Measurements from ENCODE around the gene CACHD1. TPM values are rescaled to one million over a fixed set of nuclear protein-coding genes. Genes with fewer than 3 reads are reported as not detected.

The CACHD1 gene
- total RNA-seq, 1 donor from 2014 or later = 12.1 TPM

GRCh38 chr1:64594446-64594845 is 124.5 kb downstream of the CACHD1 start:
- no peaks in the 10 kb centered on the region for H3K36me3 ChIP-seq (ENCODE audit: control insufficient read depth, insufficient read depth, low read length)
- no peak for DNase-seq (ENCODE audit: low read depth)
- H3K4me3 ChIP-seq (ENCODE audit: low read depth, low read length) = no peak overlapping the region
- TF ChIP-seq, protein P1, sequence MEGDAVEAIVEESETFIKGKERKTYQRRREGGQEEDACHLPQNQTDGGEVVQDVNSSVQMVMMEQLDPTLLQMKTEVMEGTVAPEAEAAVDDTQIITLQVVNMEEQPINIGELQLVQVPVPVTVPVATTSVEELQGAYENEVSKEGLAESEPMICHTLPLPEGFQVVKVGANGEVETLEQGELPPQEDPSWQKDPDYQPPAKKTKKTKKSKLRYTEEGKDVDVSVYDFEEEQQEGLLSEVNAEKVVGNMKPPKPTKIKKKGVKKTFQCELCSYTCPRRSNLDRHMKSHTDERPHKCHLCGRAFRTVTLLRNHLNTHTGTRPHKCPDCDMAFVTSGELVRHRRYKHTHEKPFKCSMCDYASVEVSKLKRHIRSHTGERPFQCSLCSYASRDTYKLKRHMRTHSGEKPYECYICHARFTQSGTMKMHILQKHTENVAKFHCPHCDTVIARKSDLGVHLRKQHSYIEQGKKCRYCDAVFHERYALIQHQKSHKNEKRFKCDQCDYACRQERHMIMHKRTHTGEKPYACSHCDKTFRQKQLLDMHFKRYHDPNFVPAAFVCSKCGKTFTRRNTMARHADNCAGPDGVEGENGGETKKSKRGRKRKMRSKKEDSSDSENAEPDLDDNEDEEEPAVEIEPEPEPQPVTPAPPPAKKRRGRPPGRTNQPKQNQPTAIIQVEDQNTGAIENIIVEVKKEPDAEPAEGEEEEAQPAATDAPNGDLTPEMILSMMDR (IDR thresholded peaks at IDR 0.05; ENCODE audit: insufficient read depth, low read length, poor library complexity, severe bottlenecking) = no peak
- H3K27me3 ChIP-seq (ENCODE audit: control insufficient read depth, insufficient read depth, low read length) = no peaks in the 10 kb centered on the region

DNA sequence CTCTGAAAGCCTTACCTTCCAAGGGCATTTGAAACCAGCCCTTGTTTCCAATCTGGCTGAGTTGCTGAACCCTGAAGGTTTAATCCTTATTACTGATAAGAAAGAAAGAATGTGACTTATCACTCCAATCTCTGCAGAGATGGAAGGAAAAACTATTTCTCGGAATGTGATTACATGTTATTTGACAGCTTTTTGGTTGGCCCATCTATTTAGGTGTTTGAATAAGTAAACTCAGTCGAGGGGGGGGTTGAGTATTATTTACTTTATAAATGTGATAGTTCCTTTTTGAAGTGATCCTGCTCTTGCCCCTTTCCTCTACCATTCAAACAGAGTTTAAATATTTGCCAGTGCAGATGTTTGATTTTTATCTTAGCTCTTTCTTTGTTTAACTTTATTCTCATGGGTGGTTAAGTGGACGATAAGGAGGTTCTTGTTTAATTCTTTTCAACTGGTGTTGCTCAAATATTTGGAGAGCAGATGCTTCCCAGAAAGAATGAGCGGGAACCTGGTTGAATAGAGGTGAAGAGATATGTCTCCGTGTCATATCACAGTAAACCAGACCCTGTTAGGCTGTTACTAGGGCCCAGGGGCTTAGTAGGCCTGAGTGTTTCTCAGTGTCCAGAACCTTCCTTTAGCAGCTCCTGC is 126.1 kb downstream of the CACHD1 start:
- TF ChIP-seq, protein P1 (IDR thresholded peaks at IDR 0.05; ENCODE audit: insufficient read depth, low read length, poor library complexity, severe bottlenecking) = no peak
- Histone ChIP-seq H3K4me3 (ENCODE audit: low read depth, low read length) (no peak overlapping the region), H3K27me3 (ENCODE audit: control insufficient read depth, insufficient read depth, low read length) (no peaks in the 10 kb centered on the region), H3K36me3 (ENCODE audit: control insufficient read depth, insufficient read depth, low read length) (no peaks in the 10 kb centered on the region)
- DNase-seq (ENCODE audit: low read depth) = no peak

DNA sequence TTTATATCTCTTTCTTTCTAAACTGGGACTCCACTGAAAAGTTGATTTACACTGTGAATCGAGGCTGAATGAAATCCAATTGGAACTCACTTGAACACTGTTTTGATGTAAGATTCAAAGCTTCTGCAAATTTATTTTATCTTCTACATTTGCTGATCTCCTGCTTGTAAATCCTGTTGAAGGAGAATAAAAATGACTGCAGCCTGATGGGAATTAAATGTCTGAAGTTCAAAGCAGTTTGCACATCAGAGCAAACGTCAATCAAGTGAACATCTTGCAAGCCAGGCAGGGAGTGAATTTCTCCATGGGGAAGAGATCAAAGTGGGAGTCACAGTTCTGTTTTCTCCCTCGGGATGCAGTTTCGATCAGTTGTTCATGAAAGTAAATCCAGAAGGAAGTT is 127.2 kb downstream of the CACHD1 start:
- DNase-seq (ENCODE audit: low read depth) = no peak
- TF ChIP-seq, protein P1 (IDR thresholded peaks at IDR 0.05; ENCODE audit: insufficient read depth, low read length, poor library complexity, severe bottlenecking) = no peak
- Histone ChIP-seq H3K27me3 (ENCODE audit: control insufficient read depth, insufficient read depth, low read length) (no peaks in the 10 kb centered on the region), H3K36me3 (ENCODE audit: control insufficient read depth, insufficient read depth, low read length) (no peaks in the 10 kb centered on the region), H3K4me3 (ENCODE audit: low read depth, low read length) (no peak overlapping the region)

DNA sequence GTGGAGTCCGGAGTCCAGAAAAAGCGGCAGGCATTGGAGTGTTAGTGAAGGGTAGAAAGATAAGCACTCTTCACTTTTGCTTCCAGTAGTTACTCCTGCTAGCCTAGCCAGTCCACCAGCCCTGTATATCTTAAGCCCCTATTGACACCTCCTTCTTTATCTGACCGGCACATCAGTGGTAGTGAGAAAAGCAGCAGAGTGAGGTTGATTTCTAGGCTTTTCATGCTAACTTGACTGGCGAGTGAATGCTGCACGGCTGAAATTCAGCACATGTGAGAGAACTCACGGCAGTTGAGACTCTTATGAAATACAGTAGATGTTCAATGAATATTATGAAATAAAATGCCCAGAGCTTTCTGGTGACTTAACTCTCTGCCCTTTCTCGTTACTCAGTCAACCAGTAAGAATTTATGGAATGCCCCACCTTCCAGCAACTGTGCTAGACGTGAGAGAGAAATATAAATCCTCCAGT is 128.2 kb downstream of the CACHD1 start:
- DNase-seq (ENCODE audit: low read depth) = peak; percentile 66
- TF ChIP-seq, protein P1 (IDR thresholded peaks at IDR 0.05; ENCODE audit: insufficient read depth, low read length, poor library complexity, severe bottlenecking) = no peak
- peak overlapping the region; percentile 5 for H3K4me3 ChIP-seq (ENCODE audit: low read depth, low read length)
- no peaks in the 10 kb centered on the region for H3K27me3 ChIP-seq (ENCODE audit: control insufficient read depth, insufficient read depth, low read length)
- no peaks in the 10 kb centered on the region for H3K36me3 ChIP-seq (ENCODE audit: control insufficient read depth, insufficient read depth, low read length)

GRCh38 chr1:64599242-64599641 is 129.3 kb downstream of the CACHD1 start:
- no peak for DNase-seq (ENCODE audit: low read depth)
- TF ChIP-seq, protein P1 (IDR thresholded peaks at IDR 0.05; ENCODE audit: insufficient read depth, low read length, poor library complexity, severe bottlenecking) = no peak
- H3K4me3 ChIP-seq (ENCODE audit: low read depth, low read length) = no peak overlapping the region
- no peaks in the 10 kb centered on the region for H3K36me3 ChIP-seq (ENCODE audit: control insufficient read depth, insufficient read depth, low read length)
- H3K27me3 ChIP-seq (ENCODE audit: control insufficient read depth, insufficient read depth, low read length) = no peaks in the 10 kb centered on the region

GRCh38 chr1:64601207-64601606 is 131.3 kb downstream of the CACHD1 start:
- no peak overlapping the region for H3K4me3 ChIP-seq (ENCODE audit: low read depth, low read length)
- TF ChIP-seq, protein P1 (IDR thresholded peaks at IDR 0.05; ENCODE audit: insufficient read depth, low read length, poor library complexity, severe bottlenecking) = no peak
- no peak for DNase-seq (ENCODE audit: low read depth)
- H3K27me3 ChIP-seq (ENCODE audit: control insufficient read depth, insufficient read depth, low read length) = no peaks in the 10 kb centered on the region
- H3K36me3 ChIP-seq (ENCODE audit: control insufficient read depth, insufficient read depth, low read length) = no peaks in the 10 kb centered on the region

Measured in kidney epithelial cell (primary cell).